Common myeloid progenitor, CD34-positive (primary cell): ENCODE measurements around the gene DNAJB9.
"Not testable (repeated sequence)": the region's sequence is repeated elsewhere in the genome, so short reads cannot be mapped to it uniquely, and the experiment has no call there.

ENCODE experiments used
- CTCF ChIA-PET: fragments of 350-600 bp; sonication (Branson Sonifier 250); formaldehyde crosslinking; loops from one replicate; lab custom pipeline; 2021; ENCODE audit warnings: antibody characterized with exemption; lab: Charles Lee
- POLR2A ChIA-PET: fragments of 350-600 bp; sonication (Branson Sonifier 250); formaldehyde crosslinking; loops from one replicate; lab custom pipeline; 2021; ENCODE audit warnings: antibody characterized with exemption; lab: Charles Lee
- DNase-seq, 3 donors: peaks; one replicate each; pipeline versions ENCODE4 v3.0.0 to v3.0.0-alpha.2; 2013
- H3K27ac ChIP-seq, 2 experiments: 1 replicate in 1 of 2; 2 replicates in 1 of 2; pipeline ENCODE4 v1.7.0; 2013; ENCODE audit warnings: inconsistent platforms in 2 of 2, low read length in 2 of 2, mild to moderate bottlenecking in 2 of 2, low read depth in 1 of 2, moderate library complexity in 1 of 2; ENCODE audit not compliant: severe bottlenecking in 2 of 2, insufficient read depth in 1 of 2, poor library complexity in 1 of 2
- H3K27me3 ChIP-seq, 5 experiments: replicated peaks in 2 of 5; 1 replicate in 3 of 5; 2 replicates in 2 of 5; pipeline versions ENCODE4 v1.6.1 to v1.7.0; 2013; ENCODE audit warnings: low read length in 4 of 5, mild to moderate bottlenecking in 2 of 5, moderate library complexity in 2 of 5, inconsistent platforms in 1 of 5; ENCODE audit not compliant: insufficient read depth in 5 of 5, control insufficient read depth in 4 of 5
- H3K36me3 ChIP-seq, 4 experiments: 1 replicate in 2 of 4; 2 replicates in 2 of 4; pipeline versions ENCODE4 v1.6.1 to v1.7.0; 2013; ENCODE audit warnings: low read length in 3 of 4, control low read depth in 1 of 4, mild to moderate bottlenecking in 1 of 4; ENCODE audit not compliant: control insufficient read depth in 4 of 4, insufficient read depth in 4 of 4
- H3K4me1 ChIP-seq, 4 experiments: 1 replicate in 3 of 4; 2 replicates in 1 of 4; pipeline versions ENCODE4 v1.6.1 to v1.7.1; 2013; ENCODE audit warnings: low read length in 3 of 4, mild to moderate bottlenecking in 3 of 4, control low read depth in 1 of 4, inconsistent platforms in 1 of 4, moderate library complexity in 1 of 4; ENCODE audit not compliant: control insufficient read depth in 4 of 4, insufficient read depth in 4 of 4; ENCODE audit errors: control extremely low read depth in 1 of 4
- H3K4me3 ChIP-seq, 7 experiments: 1 replicate in 4 of 7; 2 replicates in 3 of 7; pipeline versions ENCODE4 v1.5.1 to v1.7.0; 2013; ENCODE audit warnings: mild to moderate bottlenecking in 7 of 7, low read length in 6 of 7, moderate library complexity in 6 of 7, inconsistent platforms in 2 of 7, low read depth in 2 of 7, control low read depth in 1 of 7; ENCODE audit not compliant: insufficient read depth in 4 of 7, control insufficient read depth in 1 of 7; ENCODE audit errors: extremely low read depth in 1 of 7
- H3K9me3 ChIP-seq, 5 experiments: 1 replicate in 4 of 5; 2 replicates in 1 of 5; pipeline versions ENCODE4 v1.6.1 to v1.7.1; 2013; ENCODE audit warnings: low read length in 4 of 5, mild to moderate bottlenecking in 2 of 5, inconsistent platforms in 1 of 5, low read depth in 1 of 5, moderate library complexity in 1 of 5; ENCODE audit not compliant: control insufficient read depth in 4 of 5, insufficient read depth in 2 of 5; ENCODE audit errors: control extremely low read depth in 1 of 5
- WGBS: methylation state at CpG from one replicate; pipeline ENCODE4 v1.1.5; 2013; ENCODE audit not compliant: insufficient coverage; 5-methylcytosine and 5-hydroxymethylcytosine counted together

The DNAJB9 gene

DNA sequence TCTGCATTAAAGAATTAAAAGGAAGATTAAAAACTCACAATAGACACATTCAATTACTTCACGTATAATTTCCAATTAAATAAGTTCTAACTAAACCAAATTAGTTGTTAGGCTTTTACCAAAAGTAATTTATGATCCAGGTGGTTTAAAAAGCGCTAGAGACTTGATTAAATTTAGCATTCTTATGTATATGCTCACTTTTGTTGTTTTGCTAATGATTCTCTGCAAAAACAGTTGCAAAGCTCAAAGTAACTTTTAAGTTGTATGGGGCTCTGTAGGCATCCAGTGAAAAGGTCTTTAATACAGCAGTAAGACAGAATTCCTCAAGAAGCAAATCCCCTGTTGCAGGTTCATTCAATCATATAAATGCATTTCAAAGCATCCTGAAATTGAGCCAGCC, 28.2 kb upstream of the DNAJB9 start:
- peaks cover 0 to 13% (median 9%) of the 10 kb centered on the region in 4 experiments for H3K4me1 ChIP-seq
- H3K9me3 ChIP-seq, result no peaks in the 10 kb centered on the region
- DNase-seq, result no peak
- H3K36me3 ChIP-seq, result no peaks in the 10 kb centered on the region
- CTCF ChIA-PET, result no interaction called here
- H3K4me3 ChIP-seq, result no peak overlapping the region
- no peaks in the 10 kb centered on the region for H3K27me3 ChIP-seq
- POLR2A ChIA-PET, result no interaction called here
- no peak overlapping the region for H3K27ac ChIP-seq
- WGBS, result no CpG with 5 or more reads among the region's 2 CpGs

DNA sequence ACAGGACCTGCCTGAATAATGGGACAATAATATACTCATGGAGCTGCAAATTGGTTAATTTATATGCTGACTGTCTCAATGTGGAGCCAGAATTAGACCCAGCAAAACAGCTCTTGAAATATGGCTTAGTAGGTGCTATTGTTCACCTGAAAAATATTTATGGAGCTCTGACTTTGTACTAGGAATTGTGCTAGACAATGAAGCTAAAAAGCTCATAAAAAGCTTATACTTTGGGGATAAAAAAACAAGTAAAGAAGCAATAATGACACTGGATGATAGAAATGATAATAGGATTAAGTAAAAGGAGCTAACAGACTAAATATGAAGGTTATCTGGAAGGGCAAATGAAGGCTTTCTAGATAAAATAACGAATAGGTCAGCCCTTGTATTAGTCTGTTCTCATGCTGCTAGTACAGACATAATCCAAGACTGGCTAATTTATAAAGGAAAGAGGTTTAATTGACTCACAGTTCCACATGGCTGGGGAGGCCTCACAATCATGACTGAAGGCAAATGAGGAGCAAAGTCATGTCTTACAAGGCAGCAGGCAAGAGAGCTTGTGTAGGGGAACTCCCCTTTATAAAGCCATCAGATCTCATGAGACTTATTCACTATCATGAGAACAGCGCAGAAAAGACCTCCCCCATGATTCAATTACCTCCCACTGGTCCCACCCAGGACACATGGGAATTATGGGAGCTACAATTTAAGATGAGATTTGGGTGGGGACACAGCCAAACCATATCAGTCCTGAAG, 21.4 kb upstream of the DNAJB9 start:
- not testable (repeated sequence) for H3K27ac ChIP-seq, H3K36me3 ChIP-seq, DNase-seq, H3K27me3 ChIP-seq, H3K4me1 ChIP-seq, H3K4me3 ChIP-seq, H3K9me3 ChIP-seq
- ChIA-PET POLR2A (interaction anchor here (0.7 kb wide), 1 partner anchor 22 kb away, joined by 3 read pairs; the partner anchor contains the start of gene PNPLA8), CTCF (interaction anchor here (2.5 kb wide), 1 partner anchor 18 kb away, joined by 5 read pairs; no protein-coding TSS in a partner anchor)
- 100% methylated on average over 1 of the region's 2 CpGs for WGBS

DNA sequence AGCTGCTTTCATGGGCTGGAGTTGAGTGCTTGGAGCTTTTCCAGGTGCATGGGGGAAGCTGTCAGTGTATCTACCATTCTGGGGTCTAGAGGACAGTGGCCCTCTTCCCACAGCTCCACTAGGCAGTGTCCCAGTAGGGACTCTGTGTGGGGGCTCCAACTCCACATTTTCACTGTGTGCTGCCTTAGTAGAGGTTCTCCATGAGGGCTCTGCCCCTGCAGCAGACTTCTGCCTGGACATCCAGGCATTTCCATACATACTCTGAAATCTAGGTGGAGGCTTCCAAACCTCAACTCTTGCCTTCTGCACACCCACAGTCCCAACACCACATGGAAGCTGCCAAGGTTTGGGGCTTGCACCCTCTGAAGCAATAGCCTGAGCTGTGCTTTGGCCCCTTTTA, 13.0 kb upstream of the DNAJB9 start:
- H3K9me3 ChIP-seq, result peaks cover 3 to 30% (median 15%) of the 10 kb centered on the region in 5 experiments
- H3K27ac ChIP-seq, POLR2A ChIA-PET, H3K4me3 ChIP-seq, H3K27me3 ChIP-seq, H3K36me3 ChIP-seq, H3K4me1 ChIP-seq, DNase-seq: not testable (repeated sequence)
- CTCF ChIA-PET, result interaction anchor here (1.0 kb wide), 1 partner anchor 14 kb away, joined by 3 read pairs; no protein-coding TSS in a partner anchor

DNA sequence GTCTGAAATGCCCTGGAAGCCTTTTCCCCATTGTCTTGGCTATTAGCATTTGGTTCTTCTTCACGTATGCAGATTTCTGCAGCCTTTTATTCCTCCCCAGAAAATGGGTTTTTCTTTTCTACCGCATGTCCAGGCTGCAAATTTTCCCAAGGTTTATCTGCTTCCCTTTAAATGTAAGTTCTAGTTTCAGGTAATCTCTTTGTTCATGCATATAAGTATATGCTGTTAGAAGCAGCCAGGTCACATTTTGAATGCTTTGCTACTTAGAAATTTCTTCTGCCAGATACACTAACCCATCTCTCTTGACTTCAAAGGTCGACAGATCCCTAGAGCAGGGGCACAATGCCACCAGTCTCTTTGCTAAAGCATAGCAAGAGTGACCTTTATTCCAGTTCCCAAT, 12.5 kb upstream of the DNAJB9 start:
- ChIA-PET POLR2A (no interaction called here), CTCF (interaction anchor here (1.0 kb wide), 1 partner anchor 14 kb away, joined by 3 read pairs; no protein-coding TSS in a partner anchor)
- DNase-seq, result no peak
- no peak overlapping the region for H3K27ac ChIP-seq
- H3K4me3 ChIP-seq, result no peak overlapping the region
- no peaks in the 10 kb centered on the region for H3K4me1 ChIP-seq
- WGBS, result 93% methylated on average over 3 of the region's 3 CpGs
- H3K27me3 ChIP-seq, result no peaks in the 10 kb centered on the region
- peaks cover 0 to 5% (median 3%) of the 10 kb centered on the region in 4 experiments for H3K36me3 ChIP-seq
- peaks cover 3 to 30% (median 15%) of the 10 kb centered on the region in 5 experiments for H3K9me3 ChIP-seq

DNA sequence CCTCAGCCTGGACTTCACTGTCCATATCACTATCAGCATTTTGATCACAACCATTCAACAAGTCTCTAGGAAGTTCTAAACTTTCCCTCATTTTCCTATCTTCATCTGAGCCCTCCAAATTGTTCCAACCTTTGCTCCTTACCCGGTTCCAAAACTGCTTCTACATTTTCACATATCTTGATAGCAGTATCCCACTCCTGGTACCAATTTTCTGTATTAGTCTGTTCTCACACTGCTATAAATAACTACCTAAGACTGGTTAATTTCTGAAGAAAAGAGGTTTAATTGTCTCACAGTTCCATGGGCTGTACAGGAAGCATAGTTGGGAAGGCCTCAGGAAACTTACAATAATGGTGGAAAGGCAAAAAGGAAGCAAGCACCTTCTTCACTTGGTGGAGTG, 12.1 kb upstream of the DNAJB9 start:
- WGBS, result no CpG with 5 or more reads among the region's 1 CpG
- Histone ChIP-seq H3K4me1 (no peaks in the 10 kb centered on the region), H3K27ac (no peak overlapping the region), H3K9me3 (peaks cover 3 to 30% (median 15%) of the 10 kb centered on the region in 5 experiments), H3K4me3 (no peak overlapping the region), H3K36me3 (peaks cover 0 to 5% (median 3%) of the 10 kb centered on the region in 4 experiments), H3K27me3 (no peaks in the 10 kb centered on the region)
- no peak for DNase-seq
- POLR2A ChIA-PET, result no interaction called here
- CTCF ChIA-PET, result no interaction called here

DNA sequence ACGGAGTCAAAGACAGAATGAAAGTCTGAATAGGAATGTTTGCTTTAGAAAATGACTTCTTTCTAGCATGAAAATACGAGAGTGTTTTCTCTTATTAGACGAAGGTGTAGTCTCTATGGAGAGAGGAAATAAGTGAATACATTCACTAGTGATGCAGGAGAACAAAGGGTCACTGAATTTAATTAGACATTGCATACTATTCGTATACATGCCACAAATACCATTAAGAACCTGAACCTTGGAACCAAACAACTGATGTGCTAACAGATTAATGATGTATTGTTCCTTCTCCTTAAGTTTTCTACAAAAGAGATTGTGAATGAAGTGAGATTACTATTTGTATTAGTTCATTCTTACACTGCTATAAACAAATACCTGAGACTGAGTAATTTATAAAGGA, 10.4 kb upstream of the DNAJB9 start:
- POLR2A ChIA-PET, result no interaction called here
- DNase-seq, result no peak
- WGBS, result 100% methylated on average over 2 of the region's 4 CpGs
- H3K27ac ChIP-seq, result no peak overlapping the region
- no peaks in the 10 kb centered on the region for H3K4me1 ChIP-seq
- no peaks in the 10 kb centered on the region for H3K27me3 ChIP-seq
- peaks cover 0 to 7% (median 3%) of the 10 kb centered on the region in 4 experiments for H3K36me3 ChIP-seq
- CTCF ChIA-PET, result interaction anchor here (1.0 kb wide), 1 partner anchor 15 kb away, joined by 3 read pairs; no protein-coding TSS in a partner anchor
- peaks cover 3 to 30% (median 15%) of the 10 kb centered on the region in 5 experiments for H3K9me3 ChIP-seq
- no peak overlapping the region for H3K4me3 ChIP-seq

DNA sequence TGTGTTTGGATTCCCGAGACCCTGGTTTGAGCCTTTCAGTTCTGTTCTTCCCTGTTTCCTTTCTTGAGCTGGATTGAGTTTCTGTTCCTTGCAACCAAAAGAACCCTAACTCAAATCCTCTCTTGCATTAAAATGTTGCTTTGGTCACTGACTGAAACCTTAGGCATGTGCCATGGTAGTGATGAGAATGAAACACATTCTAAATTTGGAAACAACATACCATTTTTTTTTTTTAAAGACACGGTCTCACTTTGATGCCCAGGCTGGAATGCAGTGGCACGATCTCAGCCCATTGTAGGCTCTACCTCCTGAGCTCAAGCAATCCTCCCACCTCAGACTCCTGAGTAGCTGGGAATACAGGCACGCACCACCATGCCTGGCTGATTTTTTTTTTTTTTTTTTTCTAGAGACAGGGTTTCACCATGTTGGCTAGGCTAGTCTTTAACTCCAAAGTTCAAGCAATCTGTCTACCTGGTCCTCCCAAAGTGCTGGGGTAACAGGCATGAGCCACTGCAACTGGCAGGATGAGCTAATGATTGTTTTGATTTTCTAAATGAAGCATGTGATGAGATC, 8.5 kb upstream of the DNAJB9 start:
- no peak for DNase-seq
- H3K4me3 ChIP-seq, result no peak overlapping the region
- H3K27ac ChIP-seq, result no peak overlapping the region
- H3K4me1 ChIP-seq, result no peaks in the 10 kb centered on the region
- ChIA-PET POLR2A (no interaction called here), CTCF (interaction anchor here (0.7 kb wide), 1 partner anchor 13 kb away, joined by 5 read pairs; no protein-coding TSS in a partner anchor)
- H3K36me3 ChIP-seq, result peaks cover 6 to 24% (median 7%) of the 10 kb centered on the region in 4 experiments
- H3K9me3 ChIP-seq, result peaks cover 3 to 25% (median 14%) of the 10 kb centered on the region in 5 experiments
- WGBS, result 100% methylated on average over 1 of the region's 4 CpGs
- no peaks in the 10 kb centered on the region for H3K27me3 ChIP-seq
